OCI-LY7 (cell line): ENCODE measurements around the gene WNT4.
A peak's percentile ranks its signal among the peaks of the same experiment; 100 is the strongest.

ENCODE experiments used
- CTCF ChIP-seq: fragments of 200-600 bp; sonication (generic); conservative IDR thresholded peaks from 2 replicates; pipeline ENCODE4 v1.5.1; 2014; ENCODE audit warnings: mild to moderate bottlenecking, antibody characterized with exemption, low read length, moderate library complexity, mixed read lengths
- EZH2phosphoT487 ChIP-seq: fragments of 200-600 bp; sonication (generic); IDR thresholded peaks from 2 replicates; pipeline ENCODE4 v1.6.1; 2018; ENCODE audit warnings: low read depth, borderline replicate concordance, mild to moderate bottlenecking, mixed run types, antibody characterized with exemption, low read length, moderate library complexity, mixed read lengths

- TF ChIP-seq CTCF (peak; percentile 91), EZH2phosphoT487 (no peak)
Observed at GRCh38 chr1:22105611-22106207, 37.2 kb downstream of the WNT4 start.
